A549 (cell line): Measurements from ENCODE around the gene RYR3.

Experiments used
- ZSCAN20 ChIP-seq: fragments of 250-450 bp; sonication (Bioruptor Pico); IDR thresholded peaks from 2 replicates; pipeline ENCODE4 v1.8.0; 2022; ENCODE audit warnings: mild to moderate bottlenecking, moderate library complexity
- TF ChIP-seq, protein P1 (sequence below): fragments of 200-600 bp; sonication (generic); IDR thresholded peaks from 2 replicates; pipeline ENCODE4 v1.6.1; 2016; ENCODE audit warnings: antibody characterized with exemption, mild to moderate bottlenecking, moderate library complexity
- TF ChIP-seq, protein P2 (sequence below): fragments of >200 bp; sonication (Bioruptor Twin); formaldehyde crosslinking; IDR thresholded peaks from 3 replicates; pipeline ENCODE4 v1.5.1; 2016

DNA sequence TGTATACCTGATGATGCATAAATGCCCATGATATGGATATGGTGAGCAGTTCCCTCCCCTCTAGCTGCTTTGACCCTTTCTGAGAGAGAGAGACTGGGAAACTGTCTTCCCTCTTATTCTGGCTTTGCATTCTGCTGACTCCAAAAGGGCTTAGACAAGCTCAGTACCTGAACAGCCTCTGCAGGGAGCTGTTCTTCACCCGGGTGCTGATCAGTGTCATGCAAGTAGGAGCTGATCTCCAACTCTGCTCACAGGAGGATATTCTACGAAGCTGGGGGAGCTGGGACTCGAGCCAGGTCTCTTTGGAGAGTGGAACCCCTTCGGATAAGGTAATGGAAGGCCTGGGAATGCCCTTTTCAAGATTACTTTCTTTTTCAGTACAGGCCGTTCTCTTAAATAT lies 237.1 kb downstream of the RYR3 start:
- TF ChIP-seq, protein P1, sequence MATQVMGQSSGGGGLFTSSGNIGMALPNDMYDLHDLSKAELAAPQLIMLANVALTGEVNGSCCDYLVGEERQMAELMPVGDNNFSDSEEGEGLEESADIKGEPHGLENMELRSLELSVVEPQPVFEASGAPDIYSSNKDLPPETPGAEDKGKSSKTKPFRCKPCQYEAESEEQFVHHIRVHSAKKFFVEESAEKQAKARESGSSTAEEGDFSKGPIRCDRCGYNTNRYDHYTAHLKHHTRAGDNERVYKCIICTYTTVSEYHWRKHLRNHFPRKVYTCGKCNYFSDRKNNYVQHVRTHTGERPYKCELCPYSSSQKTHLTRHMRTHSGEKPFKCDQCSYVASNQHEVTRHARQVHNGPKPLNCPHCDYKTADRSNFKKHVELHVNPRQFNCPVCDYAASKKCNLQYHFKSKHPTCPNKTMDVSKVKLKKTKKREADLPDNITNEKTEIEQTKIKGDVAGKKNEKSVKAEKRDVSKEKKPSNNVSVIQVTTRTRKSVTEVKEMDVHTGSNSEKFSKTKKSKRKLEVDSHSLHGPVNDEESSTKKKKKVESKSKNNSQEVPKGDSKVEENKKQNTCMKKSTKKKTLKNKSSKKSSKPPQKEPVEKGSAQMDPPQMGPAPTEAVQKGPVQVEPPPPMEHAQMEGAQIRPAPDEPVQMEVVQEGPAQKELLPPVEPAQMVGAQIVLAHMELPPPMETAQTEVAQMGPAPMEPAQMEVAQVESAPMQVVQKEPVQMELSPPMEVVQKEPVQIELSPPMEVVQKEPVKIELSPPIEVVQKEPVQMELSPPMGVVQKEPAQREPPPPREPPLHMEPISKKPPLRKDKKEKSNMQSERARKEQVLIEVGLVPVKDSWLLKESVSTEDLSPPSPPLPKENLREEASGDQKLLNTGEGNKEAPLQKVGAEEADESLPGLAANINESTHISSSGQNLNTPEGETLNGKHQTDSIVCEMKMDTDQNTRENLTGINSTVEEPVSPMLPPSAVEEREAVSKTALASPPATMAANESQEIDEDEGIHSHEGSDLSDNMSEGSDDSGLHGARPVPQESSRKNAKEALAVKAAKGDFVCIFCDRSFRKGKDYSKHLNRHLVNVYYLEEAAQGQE: peak; percentile 81
- TF ChIP-seq ZSCAN20 (CRISPR knock-in tag): no peak
- TF ChIP-seq, protein P2, sequence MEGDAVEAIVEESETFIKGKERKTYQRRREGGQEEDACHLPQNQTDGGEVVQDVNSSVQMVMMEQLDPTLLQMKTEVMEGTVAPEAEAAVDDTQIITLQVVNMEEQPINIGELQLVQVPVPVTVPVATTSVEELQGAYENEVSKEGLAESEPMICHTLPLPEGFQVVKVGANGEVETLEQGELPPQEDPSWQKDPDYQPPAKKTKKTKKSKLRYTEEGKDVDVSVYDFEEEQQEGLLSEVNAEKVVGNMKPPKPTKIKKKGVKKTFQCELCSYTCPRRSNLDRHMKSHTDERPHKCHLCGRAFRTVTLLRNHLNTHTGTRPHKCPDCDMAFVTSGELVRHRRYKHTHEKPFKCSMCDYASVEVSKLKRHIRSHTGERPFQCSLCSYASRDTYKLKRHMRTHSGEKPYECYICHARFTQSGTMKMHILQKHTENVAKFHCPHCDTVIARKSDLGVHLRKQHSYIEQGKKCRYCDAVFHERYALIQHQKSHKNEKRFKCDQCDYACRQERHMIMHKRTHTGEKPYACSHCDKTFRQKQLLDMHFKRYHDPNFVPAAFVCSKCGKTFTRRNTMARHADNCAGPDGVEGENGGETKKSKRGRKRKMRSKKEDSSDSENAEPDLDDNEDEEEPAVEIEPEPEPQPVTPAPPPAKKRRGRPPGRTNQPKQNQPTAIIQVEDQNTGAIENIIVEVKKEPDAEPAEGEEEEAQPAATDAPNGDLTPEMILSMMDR: no peak
